HepG2 (cell line): Measurements from ENCODE around the gene FEM1C. TPM values are rescaled to one million over a fixed set of nuclear protein-coding genes. Genes with fewer than 3 reads are reported as not detected.

Experiments used
- CBFB ChIP-seq: sonication (generic); formaldehyde crosslinking; IDR thresholded peaks from 2 replicates; pipeline ENCODE4 v1.4.0; 2020; ENCODE audit warnings: missing genetic modification reagents
- CCDC6 ChIP-seq: sonication (generic); formaldehyde crosslinking; IDR thresholded peaks from 2 replicates; pipeline ENCODE4 v1.8.1; 2022; ENCODE audit warnings: mild to moderate bottlenecking, missing genetic modification reagents, moderate library complexity
- FOSL2 ChIP-seq: sonication (generic); formaldehyde crosslinking; IDR thresholded peaks from 2 replicates; pipeline ENCODE4 v1.4.0; 2020; ENCODE audit warnings: missing genetic modification reagents
- HNRNPH1 ChIP-seq: fragments of 200-400 bp; formaldehyde crosslinking; optimal IDR thresholded peaks from 2 replicates; pipeline ENCODE3; 2017; ENCODE audit warnings: mild to moderate bottlenecking, low read depth, low read length
- IRF2 ChIP-seq: IDR thresholded peaks from 2 replicates; pipeline ENCODE4 v1.6.1; 2018; ENCODE audit warnings: missing genetic modification reagents, missing compliant biosample characterization
- LCORL ChIP-seq, 2 experiments: fragments of 450-650 bp in 1 of 2; sonication (generic) in 1 of 2; formaldehyde crosslinking in 1 of 2; IDR thresholded peaks; 2 replicates each; pipeline versions ENCODE4 v1.5.0 to v1.6.1; 2017 to 2020; ENCODE audit warnings: antibody characterized with exemption in 1 of 2, missing genetic modification reagents in 1 of 2
- MLXIP ChIP-seq: sonication (generic); formaldehyde crosslinking; IDR thresholded peaks from 2 replicates; pipeline ENCODE4 v1.9.0; 2021; ENCODE audit warnings: missing genetic modification reagents, borderline replicate concordance
- NCOA2 ChIP-seq: sonication (generic); formaldehyde crosslinking; IDR thresholded peaks from 2 replicates; pipeline ENCODE4 v1.8.0; 2022; ENCODE audit warnings: inconsistent platforms
- NCOR1 ChIP-seq: fragments of 200-600 bp; sonication (generic); IDR thresholded peaks from 2 replicates; pipeline ENCODE4 v1.7.0; 2017; ENCODE audit warnings: antibody characterized with exemption, low read length, borderline replicate concordance
- ONECUT2 ChIP-seq: sonication (generic); formaldehyde crosslinking; IDR thresholded peaks from 2 replicates; pipeline ENCODE4 v1.4.0; 2020; ENCODE audit warnings: missing genetic modification reagents
- REPIN1 ChIP-seq: sonication (generic); formaldehyde crosslinking; IDR thresholded peaks from 2 replicates; pipeline ENCODE4 v1.8.0; 2022; ENCODE audit warnings: missing genetic modification reagents, low read depth, mild to moderate bottlenecking, borderline replicate concordance
- SIN3B ChIP-seq: fragments of 150-350 bp; IDR thresholded peaks from 2 replicates; pipeline ENCODE4 v1.6.1; 2014; ENCODE audit warnings: low read length
- SRSF4 ChIP-seq: fragments of 200-400 bp; formaldehyde crosslinking; IDR thresholded peaks from one replicate; pipeline ENCODE4 v1.6.1; 2018; ENCODE audit warnings: mild to moderate bottlenecking, low read depth, low read length, moderate library complexity; ENCODE audit not compliant: poor library complexity, severe bottlenecking
- TAF15 ChIP-seq: fragments of 200-400 bp; formaldehyde crosslinking; IDR thresholded peaks from one replicate; pipeline ENCODE4 v1.6.1; 2018; ENCODE audit warnings: mild to moderate bottlenecking, low read depth, low read length; ENCODE audit not compliant: poor library complexity, severe bottlenecking
- ZNF121 ChIP-seq: sonication (generic); formaldehyde crosslinking; IDR thresholded peaks from 2 replicates; pipeline ENCODE4 v1.5.0; 2020; ENCODE audit warnings: mild to moderate bottlenecking, missing genetic modification reagents
- ZNF331 ChIP-seq: sonication (generic); formaldehyde crosslinking; IDR thresholded peaks from 2 replicates; pipeline ENCODE4 v1.4.0; 2020; ENCODE audit warnings: missing genetic modification reagents
- ZNF354B ChIP-seq: sonication (generic); formaldehyde crosslinking; IDR thresholded peaks from 2 replicates; pipeline ENCODE4 v1.8.0; 2022; ENCODE audit warnings: mild to moderate bottlenecking, missing genetic modification reagents
- ZNF558 ChIP-seq: sonication (generic); formaldehyde crosslinking; IDR thresholded peaks from 2 replicates; pipeline ENCODE4 v1.9.0; 2022; ENCODE audit warnings: mild to moderate bottlenecking, missing genetic modification reagents, borderline replicate concordance
- polyA plus RNA-seq, 8 experiments: library from polyadenylated mRNA; depleted of rRNA in 3 of 8; stranded (reverse) in 7 of 8; unstranded in 1 of 8; fragments of >200 nt; fragmentation: Illumina TruSeq in 4 of 8; extraction: Trizol in 4 of 8; gene quantifications; 2 replicates each; pipeline versions ENCODE4 v1.2.1 to v1.2.3, GENCODE V29; 2011 to 2016; ENCODE audit warnings: low read depth in 4 of 8, missing spikeins in 1 of 8, mixed read lengths in 1 of 8; ENCODE audit not compliant: insufficient read depth in 1 of 8
- total RNA-seq, 5 experiments: library from RNA; depleted of rRNA; stranded (reverse); fragments of >200 nt; fragmentation: Illumina TruSeq; extraction: Trizol; gene quantifications; 2 replicates each; pipeline ENCODE4 v1.2.3, GENCODE V29; 2016; ENCODE audit warnings: low read depth in 1 of 5
- TF ChIP-seq, protein P1 (sequence below): conservative IDR thresholded peaks from 2 replicates; pipeline ENCODE4 v1.6.1; 2018; ENCODE audit warnings: missing genetic modification reagents
- TF ChIP-seq, protein P2 (sequence below): sonication (generic); formaldehyde crosslinking; IDR thresholded peaks from 2 replicates; pipeline ENCODE4 v1.4.0; 2020; ENCODE audit warnings: missing genetic modification reagents
- TF ChIP-seq, protein P3 (sequence below): sonication (generic); formaldehyde crosslinking; IDR thresholded peaks from 2 replicates; pipeline ENCODE4 v1.8.1; 2023; ENCODE audit warnings: mild to moderate bottlenecking, moderate library complexity, missing genetic modification reagents
- TF ChIP-seq, protein P4 (sequence below): sonication (generic); formaldehyde crosslinking; IDR thresholded peaks from 2 replicates; pipeline ENCODE4 v1.8.1; 2022; ENCODE audit warnings: mild to moderate bottlenecking, missing genetic modification reagents

Gene FEM1C
- total and polyA plus RNA-seq, 2 of the 13 experiments (the other 11 are each of a cell fraction or from before 2014, with no cell fraction given), result 5.5 to 8.3 TPM

- TF ChIP-seq NCOA2 (CRISPR knock-in tag), result no peak
- peak; percentile 62 for TF ChIP-seq TAF15
- TF ChIP-seq NCOR1, result no peak; the same call in 1 of the 2 replicates
- peak; percentile 33; the same call in 1 of the 2 replicates for TF ChIP-seq SIN3B
- peak; percentile 56; the same call in 1 of the 2 replicates for TF ChIP-seq CBFB (CRISPR knock-in tag)
- TF ChIP-seq, protein P1, sequence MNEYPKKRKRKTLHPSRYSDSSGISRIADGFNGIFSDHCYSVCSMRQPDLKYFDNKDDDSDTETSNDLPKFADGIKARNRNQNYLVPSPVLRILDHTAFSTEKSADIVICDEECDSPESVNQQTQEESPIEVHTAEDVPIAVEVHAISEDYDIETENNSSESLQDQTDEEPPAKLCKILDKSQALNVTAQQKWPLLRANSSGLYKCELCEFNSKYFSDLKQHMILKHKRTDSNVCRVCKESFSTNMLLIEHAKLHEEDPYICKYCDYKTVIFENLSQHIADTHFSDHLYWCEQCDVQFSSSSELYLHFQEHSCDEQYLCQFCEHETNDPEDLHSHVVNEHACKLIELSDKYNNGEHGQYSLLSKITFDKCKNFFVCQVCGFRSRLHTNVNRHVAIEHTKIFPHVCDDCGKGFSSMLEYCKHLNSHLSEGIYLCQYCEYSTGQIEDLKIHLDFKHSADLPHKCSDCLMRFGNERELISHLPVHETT (CRISPR knock-in tag), result no peak
- TF ChIP-seq MLXIP, result no peak
- TF ChIP-seq LCORL (IDR thresholded peaks at IDR 0.05), result no peak
- peak; percentile 6; the same call in 1 of the 2 replicates for TF ChIP-seq LCORL (CRISPR knock-in tag; IDR thresholded peaks at IDR 0.05)
- peak; percentile 75 for TF ChIP-seq IRF2
- peak; percentile 32; the same call in 1 of the 2 replicates for TF ChIP-seq ZNF121 (CRISPR knock-in tag)
- TF ChIP-seq, protein P2, sequence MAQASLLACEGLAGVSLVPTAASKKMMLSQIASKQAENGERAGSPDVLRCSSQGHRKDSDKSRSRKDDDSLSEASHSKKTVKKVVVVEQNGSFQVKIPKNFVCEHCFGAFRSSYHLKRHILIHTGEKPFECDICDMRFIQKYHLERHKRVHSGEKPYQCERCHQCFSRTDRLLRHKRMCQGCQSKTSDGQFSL (CRISPR knock-in tag), result no peak
- TF ChIP-seq REPIN1, result peak; percentile 90
- TF ChIP-seq ZNF331 (CRISPR knock-in tag), result peak; percentile 94
- peak; percentile 94 for TF ChIP-seq CCDC6 (CRISPR knock-in tag)
- no peak for TF ChIP-seq SRSF4
- TF ChIP-seq ZNF354B (CRISPR knock-in tag), result no peak
- peak; percentile 50; the same call in 1 of the 2 replicates for TF ChIP-seq FOSL2 (CRISPR knock-in tag)
- TF ChIP-seq ONECUT2 (CRISPR knock-in tag), result no peak
- TF ChIP-seq, protein P3, sequence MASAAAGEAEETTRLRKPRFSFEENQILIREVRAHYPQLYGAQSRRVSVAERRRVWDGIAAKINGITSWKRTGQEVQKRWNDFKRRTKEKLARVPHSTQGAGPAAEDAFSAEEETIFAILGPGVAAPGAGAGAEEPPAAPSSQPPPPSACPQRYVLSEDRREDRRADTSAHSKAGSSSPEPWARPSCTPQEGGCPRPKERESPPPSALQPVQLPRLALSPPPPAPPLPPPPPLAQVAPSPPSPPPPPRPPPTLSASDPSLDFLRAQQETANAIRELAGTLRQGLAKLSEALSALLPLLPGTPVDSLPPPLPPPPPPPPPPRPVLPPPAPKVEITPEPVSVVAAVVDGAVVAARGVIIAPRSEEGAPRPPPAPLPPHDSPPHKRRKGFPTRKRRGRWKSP (CRISPR knock-in tag), result peak; percentile 67; the same call in 1 of the 2 replicates
- TF ChIP-seq HNRNPH1, result no peak
- TF ChIP-seq, protein P4, sequence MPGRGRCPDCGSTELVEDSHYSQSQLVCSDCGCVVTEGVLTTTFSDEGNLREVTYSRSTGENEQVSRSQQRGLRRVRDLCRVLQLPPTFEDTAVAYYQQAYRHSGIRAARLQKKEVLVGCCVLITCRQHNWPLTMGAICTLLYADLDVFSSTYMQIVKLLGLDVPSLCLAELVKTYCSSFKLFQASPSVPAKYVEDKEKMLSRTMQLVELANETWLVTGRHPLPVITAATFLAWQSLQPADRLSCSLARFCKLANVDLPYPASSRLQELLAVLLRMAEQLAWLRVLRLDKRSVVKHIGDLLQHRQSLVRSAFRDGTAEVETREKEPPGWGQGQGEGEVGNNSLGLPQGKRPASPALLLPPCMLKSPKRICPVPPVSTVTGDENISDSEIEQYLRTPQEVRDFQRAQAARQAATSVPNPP (CRISPR knock-in tag), result peak; percentile 56; the same call in 1 of the 2 replicates
- TF ChIP-seq ZNF558, result peak; percentile 90; the same call in 1 of the 2 replicates
These were observed at the start of gene FEM1C (continued) for GRCh38 chr5:115544436-115545350.
